Peyer's patch (tissue), 4 donors: Measurements from ENCODE around the gene UQCR10. TPM values are rescaled to one million over a fixed set of nuclear protein-coding genes. Genes with fewer than 3 reads are reported as not detected.

ENCODE experiments used
- DNase-seq, 3 donors: peaks; one replicate each; pipeline ENCODE4 v3.0.0-alpha.2; 2017 to 2019
- H3K27ac ChIP-seq, 4 donors: fragments of 200-600 bp; sonication (generic); one replicate each; pipeline ENCODE4 v1.5.1; 2016 to 2019
- H3K27me3 ChIP-seq, 2 donors: fragments of 200-600 bp; sonication (generic); one replicate each; pipeline ENCODE4 v1.5.1; 2019
- H3K36me3 ChIP-seq, 3 donors: fragments of 200-600 bp; sonication (generic); one replicate each; pipeline ENCODE4 v1.5.1; 2016 to 2019
- H3K4me1 ChIP-seq, 4 donors: fragments of 200-600 bp; sonication (generic); one replicate each; pipeline ENCODE4 v1.5.1; 2016 to 2019
- H3K4me3 ChIP-seq, 4 donors: fragments of 200-600 bp; sonication (generic); 1 replicate in 3 of 4; 2 replicates in 1 of 4; pipeline ENCODE4 v1.5.1; 2016 to 2019; ENCODE audit warnings: mild to moderate bottlenecking in 1 of 4
- H3K9me3 ChIP-seq, 4 donors: fragments of 200-600 bp; sonication (generic); one replicate each; pipeline ENCODE4 v1.5.1; 2016 to 2019; ENCODE audit warnings: mild to moderate bottlenecking in 1 of 4
- POLR2A ChIP-seq, 2 donors: fragments of 450-650 bp; IDR thresholded peaks; one replicate each; pipeline ENCODE4 v1.5.1; 2017; ENCODE audit warnings: antibody characterized with exemption in 2 of 2, mild to moderate bottlenecking in 2 of 2, moderate library complexity in 2 of 2
- total RNA-seq, 4 donors: library from RNA; depleted of rRNA; stranded (reverse); fragments of >200 nt; gene quantifications; one replicate each; pipeline ENCODE4 v1.1.0, GENCODE V29; 2016
- TF ChIP-seq, protein P1 (sequence below), 6 experiments: fragments of 450-650 bp in 4 of 6; fragments of 200-600 bp in 2 of 6; sonication (generic) in 1 of 6; IDR thresholded peaks; one replicate each; pipeline ENCODE4 v1.5.1; 2017 to 2019; ENCODE audit warnings: antibody characterized with exemption in 6 of 6, mild to moderate bottlenecking in 3 of 6, moderate library complexity in 1 of 6

UQCR10 gene
- total RNA-seq, 4 donors from 2014 or later: 60.9 to 144 (median 88.2) TPM

DNA sequence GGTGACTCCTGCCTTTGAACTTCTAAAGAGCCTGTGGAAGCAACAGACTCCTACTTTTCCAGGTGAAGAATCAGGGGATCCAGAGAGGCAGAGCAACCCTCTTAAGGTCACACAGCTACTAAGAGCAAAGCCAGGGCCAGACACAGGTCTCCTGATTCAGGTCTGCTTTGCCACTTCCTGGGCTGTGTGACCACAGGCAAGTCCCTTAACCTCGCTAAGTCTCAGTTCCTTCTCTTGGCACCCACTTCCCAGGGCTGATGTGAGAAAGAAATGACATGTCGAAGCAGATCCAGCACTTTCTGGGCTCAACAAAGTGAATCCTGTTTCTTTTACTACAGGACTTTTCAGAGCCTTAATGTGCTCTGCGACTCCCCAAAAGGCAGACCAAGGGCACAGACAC is 30.2 kb downstream of the UQCR10 start:
- Histone ChIP-seq H3K9me3 (no peaks in the 10 kb centered on the region), H3K27ac (no peak overlapping the region), H3K36me3 (peaks cover 0 to 96% (median 0%) of the 10 kb centered on the region in 3 donors), H3K4me3 (no peak overlapping the region), H3K4me1 (peaks cover 0 to 13% (median 7%) of the 10 kb centered on the region in 4 donors), H3K27me3 (no peaks in the 10 kb centered on the region)
- no peak for TF ChIP-seq POLR2A (IDR thresholded peaks at IDR 0.05)
- TF ChIP-seq, protein P1, sequence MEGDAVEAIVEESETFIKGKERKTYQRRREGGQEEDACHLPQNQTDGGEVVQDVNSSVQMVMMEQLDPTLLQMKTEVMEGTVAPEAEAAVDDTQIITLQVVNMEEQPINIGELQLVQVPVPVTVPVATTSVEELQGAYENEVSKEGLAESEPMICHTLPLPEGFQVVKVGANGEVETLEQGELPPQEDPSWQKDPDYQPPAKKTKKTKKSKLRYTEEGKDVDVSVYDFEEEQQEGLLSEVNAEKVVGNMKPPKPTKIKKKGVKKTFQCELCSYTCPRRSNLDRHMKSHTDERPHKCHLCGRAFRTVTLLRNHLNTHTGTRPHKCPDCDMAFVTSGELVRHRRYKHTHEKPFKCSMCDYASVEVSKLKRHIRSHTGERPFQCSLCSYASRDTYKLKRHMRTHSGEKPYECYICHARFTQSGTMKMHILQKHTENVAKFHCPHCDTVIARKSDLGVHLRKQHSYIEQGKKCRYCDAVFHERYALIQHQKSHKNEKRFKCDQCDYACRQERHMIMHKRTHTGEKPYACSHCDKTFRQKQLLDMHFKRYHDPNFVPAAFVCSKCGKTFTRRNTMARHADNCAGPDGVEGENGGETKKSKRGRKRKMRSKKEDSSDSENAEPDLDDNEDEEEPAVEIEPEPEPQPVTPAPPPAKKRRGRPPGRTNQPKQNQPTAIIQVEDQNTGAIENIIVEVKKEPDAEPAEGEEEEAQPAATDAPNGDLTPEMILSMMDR (IDR thresholded peaks at IDR 0.05): no peak
- no peak for DNase-seq

DNA sequence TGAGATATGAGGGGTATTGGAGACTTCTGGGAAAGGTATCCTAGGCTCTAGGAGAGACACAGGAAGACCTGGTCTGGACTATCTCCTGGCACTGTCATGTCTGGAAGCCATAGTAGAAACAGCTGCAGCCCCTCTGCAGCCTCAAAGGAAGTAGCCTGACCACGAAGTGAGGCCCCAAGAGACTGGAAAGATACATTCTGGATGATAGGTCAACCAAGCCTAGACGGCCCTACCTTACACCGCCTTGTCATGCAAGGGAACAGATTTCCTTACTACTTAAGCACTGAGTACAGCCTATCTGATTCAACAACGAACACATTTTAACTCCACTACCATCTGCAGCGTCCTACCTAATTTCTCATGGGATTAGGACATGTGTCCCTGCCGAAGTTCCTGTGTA is 31.1 kb downstream of the UQCR10 start:
- H3K4me3 ChIP-seq: no peak overlapping the region
- H3K27me3 ChIP-seq: no peaks in the 10 kb centered on the region
- H3K36me3 ChIP-seq: peaks cover 0 to 93% (median 0%) of the 10 kb centered on the region in 3 donors
- no peak for DNase-seq
- TF ChIP-seq, protein P1 (IDR thresholded peaks at IDR 0.05): no peak
- no peak for TF ChIP-seq POLR2A (IDR thresholded peaks at IDR 0.05)
- H3K9me3 ChIP-seq: no peaks in the 10 kb centered on the region
- H3K4me1 ChIP-seq: peaks cover 0 to 13% (median 7%) of the 10 kb centered on the region in 4 donors
- H3K27ac ChIP-seq: peak overlapping the region in 3 of 4 donors; percentile 27 to 72 (median 39)

DNA sequence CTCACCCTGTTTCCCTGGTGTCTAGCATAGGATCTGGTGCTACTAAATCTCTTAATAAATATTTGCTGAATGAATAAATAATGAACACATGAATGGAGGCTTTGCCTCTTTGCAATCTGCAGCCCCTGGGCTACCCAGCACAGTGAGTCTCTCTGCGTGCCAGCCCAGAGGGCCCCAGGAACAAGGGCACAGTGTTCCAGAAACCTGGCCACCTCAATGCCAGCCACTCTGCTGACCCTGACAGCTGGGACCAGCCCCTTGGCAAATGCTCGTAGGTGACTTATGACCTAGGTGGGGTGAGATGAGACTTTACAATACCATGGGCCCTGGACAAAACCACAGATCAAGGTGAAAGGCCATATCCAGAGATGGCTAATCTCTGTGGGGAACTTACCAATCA is 31.6 kb downstream of the UQCR10 start:
- TF ChIP-seq, protein P1 (IDR thresholded peaks at IDR 0.05): no peak
- no peak for TF ChIP-seq POLR2A (IDR thresholded peaks at IDR 0.05)
- no peaks in the 10 kb centered on the region for H3K27me3 ChIP-seq
- DNase-seq: no peak
- peaks cover 0 to 93% (median 0%) of the 10 kb centered on the region in 3 donors for H3K36me3 ChIP-seq
- H3K27ac ChIP-seq: peak overlapping the region; percentile 27 to 72 (median 48)
- no peak overlapping the region for H3K4me3 ChIP-seq
- H3K9me3 ChIP-seq: no peaks in the 10 kb centered on the region
- peaks cover 0 to 13% (median 7%) of the 10 kb centered on the region in 4 donors for H3K4me1 ChIP-seq

DNA sequence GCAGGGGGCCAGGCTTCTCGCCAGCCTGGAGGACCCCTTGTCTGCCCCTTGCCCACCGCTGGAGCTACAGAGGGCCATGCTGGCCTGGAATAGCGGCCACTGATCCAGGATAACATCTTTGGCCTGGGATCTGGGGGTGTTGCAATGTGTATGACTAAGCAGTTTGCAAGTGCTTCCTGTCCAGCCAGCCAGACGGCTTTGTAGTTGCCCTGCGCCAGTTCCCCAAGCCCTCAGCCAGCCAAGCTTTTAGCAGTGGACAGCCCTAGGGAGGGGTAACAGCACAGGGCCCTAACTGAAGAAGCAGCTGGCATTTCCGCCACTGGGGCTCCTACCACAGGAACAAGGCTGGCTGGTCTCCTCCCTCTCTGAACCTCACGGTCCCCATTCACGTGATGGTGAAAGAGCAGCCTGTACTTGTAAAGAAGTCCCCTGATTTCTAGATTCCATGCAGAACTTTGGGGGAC is 32.1 kb downstream of the UQCR10 start:
- no peak overlapping the region for H3K4me3 ChIP-seq
- no peak for TF ChIP-seq POLR2A (IDR thresholded peaks at IDR 0.05)
- TF ChIP-seq, protein P1 (IDR thresholded peaks at IDR 0.05): peak in 1 of 6 experiments; percentile 9
- peak in 2 of 3 donors; percentile 35 to 82 for DNase-seq
- H3K27me3 ChIP-seq: no peaks in the 10 kb centered on the region
- H3K9me3 ChIP-seq: no peaks in the 10 kb centered on the region
- H3K4me1 ChIP-seq: peaks cover 0 to 13% (median 7%) of the 10 kb centered on the region in 4 donors
- H3K27ac ChIP-seq: peak overlapping the region; percentile 35 to 72 (median 48)
- H3K36me3 ChIP-seq: peaks cover 0 to 93% (median 0%) of the 10 kb centered on the region in 3 donors

DNA sequence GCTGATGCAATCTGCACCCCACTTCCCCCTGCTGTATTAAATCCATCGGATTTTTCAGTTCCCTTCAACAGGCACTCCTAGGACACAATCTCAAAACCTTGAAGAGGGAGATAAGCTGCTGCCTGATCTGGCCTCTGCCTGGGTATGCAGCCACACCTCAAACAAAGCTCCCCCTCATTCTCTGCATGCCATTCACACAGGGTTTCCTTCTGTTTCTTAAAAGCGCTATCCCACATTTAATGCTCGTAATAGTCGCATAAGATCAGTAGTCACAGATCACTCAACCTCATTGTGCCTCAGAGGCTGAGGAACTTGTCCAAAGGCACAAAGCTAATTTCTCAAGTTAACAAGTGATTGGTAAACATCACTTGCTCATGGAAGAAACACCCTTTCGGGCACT is 34.0 kb downstream of the UQCR10 start:
- TF ChIP-seq POLR2A (IDR thresholded peaks at IDR 0.05): no peak
- TF ChIP-seq, protein P1 (IDR thresholded peaks at IDR 0.05): no peak
- Histone ChIP-seq H3K4me1 (peaks cover 0 to 13% (median 7%) of the 10 kb centered on the region in 4 donors), H3K27me3 (no peaks in the 10 kb centered on the region), H3K4me3 (no peak overlapping the region), H3K36me3 (peaks cover 0 to 94% (median 0%) of the 10 kb centered on the region in 3 donors), H3K9me3 (no peaks in the 10 kb centered on the region), H3K27ac (no peak overlapping the region)
- no peak for DNase-seq
